OCI-LY3 (cell line): ENCODE results near the gene TMEM169.

Source experiments
- CTCF ChIP-seq: fragments of 200-600, 300-600 bp; sonication (generic); IDR thresholded peaks from 2 replicates; pipeline ENCODE4 v1.5.1; 2014; ENCODE audit warnings: antibody characterized with exemption, low read length, low read depth
- EZH2phosphoT487 ChIP-seq: fragments of 200-600 bp; shearing (Covaris generic); IDR thresholded peaks from 2 replicates; pipeline ENCODE4 v1.6.1; 2018; ENCODE audit warnings: antibody characterized with exemption, mixed run types, low read depth

GRCh38 chr2:216104691-216105090 lies 23.0 kb downstream of the TMEM169 start:
- TF ChIP-seq CTCF: no peak
- TF ChIP-seq EZH2phosphoT487: no peak
